ENCODE results near the gene GTF2A1L.

DNA sequence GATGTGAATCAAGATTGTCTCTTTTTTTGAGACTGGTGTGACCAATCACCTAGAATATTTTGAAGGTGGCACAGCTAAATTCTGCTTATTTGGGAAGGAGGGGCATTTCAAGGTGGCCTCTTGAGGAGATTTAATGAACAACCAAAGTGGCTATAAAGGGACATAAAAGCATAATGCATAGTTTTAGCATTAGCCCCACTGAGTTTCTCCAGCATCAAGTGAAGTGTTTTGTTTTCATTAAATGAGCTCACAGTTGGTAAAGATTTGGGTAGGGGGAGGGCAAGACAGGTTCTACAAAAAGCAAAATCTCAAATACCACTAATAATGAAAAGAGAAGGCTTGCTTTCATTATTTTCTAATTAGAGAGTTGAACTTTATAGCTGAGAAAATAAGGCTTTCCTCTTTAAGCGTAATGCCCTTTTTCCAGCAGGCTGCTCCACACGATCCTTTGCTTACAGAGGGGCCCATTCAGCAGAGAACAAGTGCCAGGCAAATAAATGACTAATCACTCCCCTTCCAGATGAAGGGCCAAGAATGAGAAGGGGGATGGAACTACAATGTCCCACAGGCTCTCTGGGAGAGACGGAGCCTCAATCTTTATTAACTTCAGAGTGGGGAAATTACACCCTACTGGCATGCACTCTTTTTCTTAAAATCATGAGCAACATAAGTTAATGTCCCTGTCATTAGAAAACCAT, 102.0 kb downstream of the GTF2A1L start:
- TF ChIP-seq, protein P1, sequence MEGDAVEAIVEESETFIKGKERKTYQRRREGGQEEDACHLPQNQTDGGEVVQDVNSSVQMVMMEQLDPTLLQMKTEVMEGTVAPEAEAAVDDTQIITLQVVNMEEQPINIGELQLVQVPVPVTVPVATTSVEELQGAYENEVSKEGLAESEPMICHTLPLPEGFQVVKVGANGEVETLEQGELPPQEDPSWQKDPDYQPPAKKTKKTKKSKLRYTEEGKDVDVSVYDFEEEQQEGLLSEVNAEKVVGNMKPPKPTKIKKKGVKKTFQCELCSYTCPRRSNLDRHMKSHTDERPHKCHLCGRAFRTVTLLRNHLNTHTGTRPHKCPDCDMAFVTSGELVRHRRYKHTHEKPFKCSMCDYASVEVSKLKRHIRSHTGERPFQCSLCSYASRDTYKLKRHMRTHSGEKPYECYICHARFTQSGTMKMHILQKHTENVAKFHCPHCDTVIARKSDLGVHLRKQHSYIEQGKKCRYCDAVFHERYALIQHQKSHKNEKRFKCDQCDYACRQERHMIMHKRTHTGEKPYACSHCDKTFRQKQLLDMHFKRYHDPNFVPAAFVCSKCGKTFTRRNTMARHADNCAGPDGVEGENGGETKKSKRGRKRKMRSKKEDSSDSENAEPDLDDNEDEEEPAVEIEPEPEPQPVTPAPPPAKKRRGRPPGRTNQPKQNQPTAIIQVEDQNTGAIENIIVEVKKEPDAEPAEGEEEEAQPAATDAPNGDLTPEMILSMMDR (IDR thresholded peaks at IDR 0.05; ENCODE audit: insufficient read depth, low read depth, low read length) = no peak
- no peak for TF ChIP-seq EZH2 (IDR thresholded peaks at IDR 0.05; ENCODE audit: insufficient read depth, low read length)
